Keratinocyte (primary cell): ENCODE data around the gene BCAS3. TPM values are rescaled to one million over a fixed set of nuclear protein-coding genes. Genes with fewer than 3 reads are reported as not detected.

Experiments
- DNase-seq: peaks from one replicate; pipeline ENCODE4 v3.0.0-alpha.2; 2011; ENCODE audit warnings: low read depth, missing footprints, low spot score
- FAIRE-seq: peaks from 2 replicates; lab custom pipeline; 2011; peaks lifted over from hg19 to GRCh38; lab: Jason Lieb, UNC
- H2AFZ ChIP-seq: 2 replicates; pipeline ENCODE4 v1.6.0; 2012; ENCODE audit warnings: low read length, control low read depth, inconsistent platforms; ENCODE audit not compliant: control insufficient read depth
- H3K27ac ChIP-seq: 2 replicates; pipeline ENCODE4 v1.5.1; 2011; ENCODE audit warnings: low read length; ENCODE audit not compliant: control insufficient read depth, insufficient read depth
- H3K27me3 ChIP-seq: 3 replicates; pipeline ENCODE4 v1.6.0; 2011; ENCODE audit warnings: low read length; ENCODE audit not compliant: control insufficient read depth, insufficient read depth; ENCODE audit errors: extremely low read depth
- H3K36me3 ChIP-seq, 2 experiments: 2 replicates in 1 of 2; 3 replicates in 1 of 2; pipeline ENCODE4 v1.5.1; 2011; ENCODE audit warnings: low read length in 2 of 2, mild to moderate bottlenecking in 1 of 2; ENCODE audit not compliant: control insufficient read depth in 2 of 2, insufficient read depth in 2 of 2; ENCODE audit errors: extremely low read depth in 1 of 2
- H3K4me1 ChIP-seq: 3 replicates; pipeline ENCODE4 v1.5.1; 2011; ENCODE audit warnings: low read length; ENCODE audit not compliant: control insufficient read depth, insufficient read depth; ENCODE audit errors: extremely low read depth
- H3K4me2 ChIP-seq: 3 replicates; pipeline ENCODE4 v1.6.0; 2011; ENCODE audit warnings: low read depth, low read length; ENCODE audit not compliant: control insufficient read depth, insufficient read depth; ENCODE audit errors: extremely low read depth
- H3K4me3 ChIP-seq, 3 experiments: fragments of 200-600 bp in 1 of 3; sonication (generic) in 1 of 3; 2 replicates in 2 of 3; 3 replicates in 1 of 3; pipeline ENCODE4 v1.5.1; 2011 to 2016; ENCODE audit warnings: low read length in 3 of 3, mild to moderate bottlenecking in 3 of 3, control low read depth in 2 of 3, inconsistent platforms in 1 of 3, low read depth in 1 of 3, mixed read lengths in 1 of 3, mixed run types in 1 of 3, moderate library complexity in 1 of 3; ENCODE audit not compliant: control insufficient read depth in 2 of 3, insufficient read depth in 2 of 3; ENCODE audit errors: extremely low read depth in 1 of 3
- H3K79me2 ChIP-seq: 2 replicates; pipeline ENCODE4 v1.6.0; 2012; ENCODE audit warnings: low read length; ENCODE audit not compliant: control insufficient read depth, insufficient read depth
- H3K9ac ChIP-seq: 3 replicates; pipeline ENCODE4 v1.6.0; 2011; ENCODE audit warnings: low read length; ENCODE audit not compliant: control insufficient read depth, insufficient read depth; ENCODE audit errors: extremely low read depth
- H3K9me1 ChIP-seq: 3 replicates; pipeline ENCODE4 v1.6.0; 2011; ENCODE audit warnings: low read length; ENCODE audit not compliant: control insufficient read depth, insufficient read depth; ENCODE audit errors: extremely low read depth
- H3K9me3 ChIP-seq: 2 replicates; pipeline ENCODE4 v1.5.1; 2012; ENCODE audit warnings: low read depth, low read length; ENCODE audit not compliant: control insufficient read depth
- H4K20me1 ChIP-seq: 3 replicates; pipeline ENCODE4 v1.6.0; 2011; ENCODE audit warnings: low read length; ENCODE audit not compliant: control insufficient read depth, insufficient read depth; ENCODE audit errors: extremely low read depth
- CTCF ChIP-seq, 3 experiments: IDR thresholded peaks in 1 of 3; conservative IDR thresholded peaks in 1 of 3; optimal IDR thresholded peaks in 1 of 3; 2 replicates in 2 of 3; 3 replicates in 1 of 3; pipeline versions ENCODE3 to v1.5.1; 2011; ENCODE audit warnings: low read length in 3 of 3, mild to moderate bottlenecking in 3 of 3, moderate library complexity in 2 of 3, control low read depth in 1 of 3, inconsistent platforms in 1 of 3; ENCODE audit not compliant: insufficient read depth in 2 of 3; ENCODE audit errors: extremely low read depth in 1 of 3
- EZH2 ChIP-seq: IDR thresholded peaks from one replicate; pipeline ENCODE4 v1.6.1; 2012; ENCODE audit warnings: inconsistent platforms, mild to moderate bottlenecking, low read length, moderate library complexity
- dilution Hi-C: fragments of 300-500 bp; cut with MboI; formaldehyde crosslinking; loops from one replicate; pipeline ENCODE4 v1.7.0; 2020; ENCODE audit warnings: low sequenced_read_pairs; ENCODE audit not compliant: extremely low pct_ligation_motif_present
- polyA plus RNA-seq, 5 experiments: library from polyadenylated mRNA; depleted of rRNA in 3 of 5; stranded (reverse) in 3 of 5; stranded (forward) in 1 of 5; unstranded in 1 of 5; fragments of >200 nt; gene quantifications; 1 replicate in 1 of 5; 2 replicates in 3 of 5; 3 replicates in 1 of 5; pipeline versions ENCODE4 v1.2.1 to v1.2.3, GENCODE V29; 2011 to 2012; ENCODE audit warnings: missing spikeins in 2 of 5, low read depth in 1 of 5, low replicate concordance in 1 of 5

The BCAS3 gene
- polyA plus RNA-seq, 1 donor (not counting 4 experiments of a cell fraction or from before 2014, with no cell fraction given) = 11.8 TPM

GRCh38 chr17:61118871-61119270 is 441.2 kb downstream of the BCAS3 start:
- no peak overlapping the region for H2AFZ ChIP-seq
- H3K4me2 ChIP-seq = no peak overlapping the region
- no peaks in the 10 kb centered on the region for H3K4me1 ChIP-seq
- H3K27me3 ChIP-seq = no peaks in the 10 kb centered on the region
- dilution Hi-C loops = no loop called here
- H3K9me1 ChIP-seq = no peaks in the 10 kb centered on the region
- H3K9me3 ChIP-seq = no peaks in the 10 kb centered on the region
- no peaks in the 10 kb centered on the region for H4K20me1 ChIP-seq
- H3K79me2 ChIP-seq = no peaks in the 10 kb centered on the region
- no peak overlapping the region for H3K9ac ChIP-seq
- no peak for TF ChIP-seq EZH2
- no peak for TF ChIP-seq CTCF (optimal IDR thresholded peaks at IDR 0.05 in 1 of 3, IDR thresholded peaks at IDR 0.05 in 1 of 3, conservative IDR thresholded peaks at IDR 0.05 in 1 of 3; ENCODE audit: extremely low read depth in 1 of 3, insufficient read depth in 2 of 3, low read length in 3 of 3)
- FAIRE-seq (no peak), DNase-seq (no peak)
- H3K4me3 ChIP-seq = no peak overlapping the region
- H3K27ac ChIP-seq = no peak overlapping the region
- no peaks in the 10 kb centered on the region for H3K36me3 ChIP-seq

- DNase-seq (no peak), FAIRE-seq (no peak)
- Histone ChIP-seq H3K9ac (no peak overlapping the region), H3K9me3 (no peaks in the 10 kb centered on the region), H3K79me2 (no peaks in the 10 kb centered on the region), H3K36me3 (no peaks in the 10 kb centered on the region), H2AFZ (no peak overlapping the region), H3K27me3 (no peaks in the 10 kb centered on the region), H4K20me1 (no peaks in the 10 kb centered on the region), H3K27ac (no peak overlapping the region), H3K9me1 (no peaks in the 10 kb centered on the region), H3K4me1 (no peaks in the 10 kb centered on the region), H3K4me2 (no peak overlapping the region), H3K4me3 (no peak overlapping the region)
- dilution Hi-C loops = no loop called here
- TF ChIP-seq EZH2 (no peak), CTCF (optimal IDR thresholded peaks at IDR 0.05 in 1 of 3, IDR thresholded peaks at IDR 0.05 in 1 of 3, conservative IDR thresholded peaks at IDR 0.05 in 1 of 3; ENCODE audit: extremely low read depth in 1 of 3, insufficient read depth in 2 of 3, low read length in 3 of 3) (no peak)
Measured at GRCh38 chr17:61122326-61122913, 444.8 kb downstream of the BCAS3 start.
